ENCODE measurements around the gene SQSTM1. TPM values are rescaled to one million over a fixed set of nuclear protein-coding genes. Genes with fewer than 3 reads are reported as not detected.

The SQSTM1 gene
- total and polyA plus RNA-seq, 2 experiments from 2014 or later: 211 to 265 TPM

GRCh38 chr5:179872055-179872827 lies 51.5 kb downstream of the SQSTM1 start:
- H3K4me1 ChIP-seq (ENCODE audit: insufficient read depth): no peaks in the 10 kb centered on the region
- no peak overlapping the region for H3K27ac ChIP-seq
- H2AFZ ChIP-seq: no peak overlapping the region
- no peaks in the 10 kb centered on the region for H3K9me2 ChIP-seq (ENCODE audit: insufficient read depth)
- TF ChIP-seq EZH2 (IDR thresholded peaks at IDR 0.05; ENCODE audit: insufficient read depth, poor library complexity, severe bottlenecking) (no peak), EZH2phosphoT487 (IDR thresholded peaks at IDR 0.05; ENCODE audit: insufficient read depth, low read depth) (no peak)
- H3K9me3 ChIP-seq (ENCODE audit: low read depth): no peaks in the 10 kb centered on the region
- H3K4me2 ChIP-seq (ENCODE audit: unreplicated experiment): no peak overlapping the region
- H3K9ac ChIP-seq: no peak overlapping the region
- H3F3A ChIP-seq (ENCODE audit: insufficient read depth): no peaks in the 10 kb centered on the region
- in situ Hi-C loops (cut with MboI): no loop called here
- H3K36me3 ChIP-seq (ENCODE audit: low read depth): peaks cover 20% of the 10 kb centered on the region; the same call in 1 of the 2 replicates
- H3K27me3 ChIP-seq (replicated peaks; ENCODE audit: insufficient read depth): no peaks in the 10 kb centered on the region
- no peaks in the 10 kb centered on the region for H4K20me1 ChIP-seq (ENCODE audit: insufficient read depth)
- H3K4me3 ChIP-seq: no peak overlapping the region
- WGBS, 2 experiments (ENCODE audit: low coverage in 1 of 2, low lambda C conversion rate in 2 of 2, missing lambda C conversion rate in 2 of 2): 95% methylated on average over 12 to 16 of the region's 18 CpGs
- DNase-seq: no peak
- H3K79me2 ChIP-seq (ENCODE audit: insufficient read depth): no peaks in the 10 kb centered on the region

GRCh38 chr5:179872828-179873575 lies 52.3 kb downstream of the SQSTM1 start:
- TF ChIP-seq EZH2 (IDR thresholded peaks at IDR 0.05; ENCODE audit: insufficient read depth, poor library complexity, severe bottlenecking): no peak
- TF ChIP-seq EZH2phosphoT487 (IDR thresholded peaks at IDR 0.05; ENCODE audit: insufficient read depth, low read depth): no peak
- H3K27me3 ChIP-seq (replicated peaks; ENCODE audit: insufficient read depth): no peaks in the 10 kb centered on the region
- H3K9ac ChIP-seq: no peak overlapping the region
- no peaks in the 10 kb centered on the region for H3K9me3 ChIP-seq (ENCODE audit: low read depth)
- H2AFZ ChIP-seq: no peak overlapping the region
- no peaks in the 10 kb centered on the region for H3F3A ChIP-seq (ENCODE audit: insufficient read depth)
- whole genome bisulfite sequencing, 2 experiments (ENCODE audit: low coverage in 1 of 2, low lambda C conversion rate in 2 of 2, missing lambda C conversion rate in 2 of 2): 90% methylated on average over 12 to 14 of the region's 14 CpGs
- H3K9me2 ChIP-seq (ENCODE audit: insufficient read depth): no peaks in the 10 kb centered on the region
- H3K4me2 ChIP-seq (ENCODE audit: unreplicated experiment): no peak overlapping the region
- no peak overlapping the region for H3K4me3 ChIP-seq
- DNase-seq: no peak
- H3K79me2 ChIP-seq (ENCODE audit: insufficient read depth): no peaks in the 10 kb centered on the region
- no peak overlapping the region for H3K27ac ChIP-seq
- H4K20me1 ChIP-seq (ENCODE audit: insufficient read depth): no peaks in the 10 kb centered on the region
- peaks cover 25% of the 10 kb centered on the region; the same call in 1 of the 2 replicates for H3K36me3 ChIP-seq (ENCODE audit: low read depth)
- in situ Hi-C loops (cut with MboI): no loop called here
- no peaks in the 10 kb centered on the region for H3K4me1 ChIP-seq (ENCODE audit: insufficient read depth)

GRCh38 chr5:179873588-179874110 lies 52.9 kb downstream of the SQSTM1 start:
- Histone ChIP-seq H3K36me3 (ENCODE audit: low read depth) (peaks cover 26% of the 10 kb centered on the region; the same call in 1 of the 2 replicates), H3K4me3 (no peak overlapping the region), H3K79me2 (ENCODE audit: insufficient read depth) (no peaks in the 10 kb centered on the region), H3F3A (ENCODE audit: insufficient read depth) (no peaks in the 10 kb centered on the region), H3K4me2 (ENCODE audit: unreplicated experiment) (no peak overlapping the region), H3K9me2 (ENCODE audit: insufficient read depth) (no peaks in the 10 kb centered on the region), H2AFZ (no peak overlapping the region), H3K9ac (no peak overlapping the region), H3K27me3 (replicated peaks; ENCODE audit: insufficient read depth) (no peaks in the 10 kb centered on the region), H3K4me1 (ENCODE audit: insufficient read depth) (no peaks in the 10 kb centered on the region), H4K20me1 (ENCODE audit: insufficient read depth) (no peaks in the 10 kb centered on the region), H3K27ac (no peak overlapping the region), H3K9me3 (ENCODE audit: low read depth) (no peaks in the 10 kb centered on the region)
- 98 to 99% methylated on average over 7 of the region's 7 CpGs for WGBS, 2 experiments (ENCODE audit: low coverage in 1 of 2, low lambda C conversion rate in 2 of 2, missing lambda C conversion rate in 2 of 2)
- TF ChIP-seq EZH2phosphoT487 (IDR thresholded peaks at IDR 0.05; ENCODE audit: insufficient read depth, low read depth) (no peak), EZH2 (IDR thresholded peaks at IDR 0.05; ENCODE audit: insufficient read depth, poor library complexity, severe bottlenecking) (no peak)
- in situ Hi-C loops (cut with MboI): no loop called here
- DNase-seq: no peak

- no peaks in the 10 kb centered on the region for H3K4me1 ChIP-seq (ENCODE audit: insufficient read depth)
- no peak overlapping the region for H3K27ac ChIP-seq
- peaks cover 25% of the 10 kb centered on the region; the same call in 1 of the 2 replicates for H3K36me3 ChIP-seq (ENCODE audit: low read depth)
- no peaks in the 10 kb centered on the region for H3F3A ChIP-seq (ENCODE audit: insufficient read depth)
- no peak overlapping the region for H3K4me2 ChIP-seq (ENCODE audit: unreplicated experiment)
- no peak overlapping the region for H2AFZ ChIP-seq
- no peaks in the 10 kb centered on the region for H4K20me1 ChIP-seq (ENCODE audit: insufficient read depth)
- H3K9me2 ChIP-seq (ENCODE audit: insufficient read depth): no peaks in the 10 kb centered on the region
- H3K27me3 ChIP-seq (replicated peaks; ENCODE audit: insufficient read depth): no peaks in the 10 kb centered on the region
- DNase-seq: no peak
- H3K4me3 ChIP-seq: no peak overlapping the region
- H3K9ac ChIP-seq: no peak overlapping the region
- H3K9me3 ChIP-seq (ENCODE audit: low read depth): no peaks in the 10 kb centered on the region
- 91 to 92% methylated on average over 3 of the region's 3 CpGs for WGBS, 2 experiments (ENCODE audit: low coverage in 1 of 2, low lambda C conversion rate in 2 of 2, missing lambda C conversion rate in 2 of 2)
- TF ChIP-seq EZH2 (IDR thresholded peaks at IDR 0.05; ENCODE audit: insufficient read depth, poor library complexity, severe bottlenecking) (no peak), EZH2phosphoT487 (IDR thresholded peaks at IDR 0.05; ENCODE audit: insufficient read depth, low read depth) (no peak)
- no peaks in the 10 kb centered on the region for H3K79me2 ChIP-seq (ENCODE audit: insufficient read depth)
- in situ Hi-C loops (cut with MboI): no loop called here
Observed at GRCh38 chr5:179874136-179874535, 53.4 kb downstream of the SQSTM1 start.

All from GM23248 (cell line).